IMR-90 (cell line): ENCODE measurements around the gene SH3RF1. TPM values are rescaled to one million over a fixed set of nuclear protein-coding genes. Genes with fewer than 3 reads are reported as not detected.

ENCODE experiments used
- ATAC-seq: fragments of 200-7000 bp; cut with Tn5 transposase; 2 replicates; pipeline ENCODE4 v1.9.1; 2020; ENCODE audit warnings: low read depth, mild to moderate bottlenecking, moderate library complexity
- BruUV-seq: library from RNA; stranded (reverse); fragments of 400-500 nt; replicated peaks from 2 replicates; lab custom pipeline; 2021; lab: Mats Ljungman, UMichigan
- CTCF ChIA-PET: fragments of 300-600 bp; formaldehyde crosslinking; extraction: SDS; loops from one replicate; lab custom pipeline; 2021; ENCODE audit warnings: antibody characterized with exemption; lab: Yijun Ruan, JAX
- POLR2A ChIA-PET: fragments of 300-600 bp; sonication (Branson Sonifier 250); formaldehyde crosslinking; loops from one replicate; lab custom pipeline; 2022; ENCODE audit warnings: antibody characterized with exemption; ENCODE audit not compliant: unreplicated experiment; lab: Charles Lee
- DNase-seq: peaks from one replicate; pipeline ENCODE4 v3.0.0; 2013
- H2AFZ ChIP-seq: replicated peaks from 2 replicates; pipeline ENCODE3; 2013; ENCODE audit warnings: low read length, mild to moderate bottlenecking; ENCODE audit not compliant: poor library complexity
- H2AK5ac ChIP-seq: 2 replicates; pipeline ENCODE4 v1.6.1; 2013; ENCODE audit warnings: low read depth, low read length, inconsistent platforms
- H2AK9ac ChIP-seq: replicated peaks from 2 replicates; pipeline ENCODE3; 2013; ENCODE audit warnings: mild to moderate bottlenecking, low read depth, low read length, moderate library complexity; ENCODE audit not compliant: poor library complexity
- H2BK120ac ChIP-seq: 2 replicates; pipeline ENCODE4 v1.6.1; 2013; ENCODE audit warnings: low read depth, low read length, inconsistent platforms
- H2BK15ac ChIP-seq: 3 replicates; pipeline ENCODE4 v1.6.1; 2013; ENCODE audit warnings: low read depth, low read length, inconsistent platforms
- H2BK20ac ChIP-seq: 2 replicates; pipeline ENCODE4 v1.6.1; 2013; ENCODE audit warnings: low read depth, mild to moderate bottlenecking, inconsistent platforms, low read length, moderate library complexity
- H2BK5ac ChIP-seq: 2 replicates; pipeline ENCODE4 v1.6.1; 2013; ENCODE audit warnings: mild to moderate bottlenecking, low read depth, low read length, inconsistent platforms; ENCODE audit not compliant: poor library complexity, severe bottlenecking
- H3K14ac ChIP-seq: replicated peaks from 2 replicates; pipeline ENCODE4 v1.6.1; 2013; ENCODE audit warnings: low read depth, low read length, inconsistent platforms
- H3K18ac ChIP-seq: 2 replicates; pipeline ENCODE4 v1.6.1; 2013; ENCODE audit warnings: low read depth, low read length, control low read depth
- H3K23ac ChIP-seq: 2 replicates; pipeline ENCODE4 v1.6.1; 2013; ENCODE audit warnings: low read depth, low read length, inconsistent platforms
- H3K27ac ChIP-seq: 2 replicates; pipeline ENCODE4 v1.5.1; 2013; ENCODE audit warnings: mild to moderate bottlenecking, control low read depth, low read length; ENCODE audit not compliant: insufficient read depth
- H3K27me3 ChIP-seq: 2 replicates; pipeline ENCODE4 v1.6.1; 2013; ENCODE audit warnings: low read length; ENCODE audit not compliant: control insufficient read depth, insufficient read depth
- H3K36me3 ChIP-seq: 2 replicates; pipeline ENCODE4 v1.6.1; 2013; ENCODE audit warnings: low read length, mixed read lengths; ENCODE audit not compliant: control insufficient read depth, insufficient read depth
- H3K4ac ChIP-seq: 2 replicates; pipeline ENCODE4 v1.6.1; 2013; ENCODE audit warnings: low read depth, low read length, inconsistent platforms
- H3K4me1 ChIP-seq: 2 replicates; pipeline ENCODE4 v1.6.1; 2013; ENCODE audit warnings: low read length, mixed read lengths; ENCODE audit not compliant: control insufficient read depth, insufficient read depth
- H3K4me2 ChIP-seq: 2 replicates; pipeline ENCODE4 v1.6.1; 2013; ENCODE audit warnings: low read depth, mild to moderate bottlenecking, control low read depth, low read length, moderate library complexity
- H3K4me3 ChIP-seq: 2 replicates; pipeline ENCODE4 v1.5.1; 2013; ENCODE audit warnings: low read depth, mild to moderate bottlenecking, control low read depth, low read length, moderate library complexity; ENCODE audit not compliant: insufficient read depth
- H3K56ac ChIP-seq: 2 replicates; pipeline ENCODE4 v1.6.1; 2013; ENCODE audit warnings: low read length, inconsistent platforms; ENCODE audit not compliant: insufficient read depth; ENCODE audit errors: extremely low read depth
- H3K79me1 ChIP-seq, 2 experiments: 2 replicates each; pipeline ENCODE4 v1.6.1; 2013; ENCODE audit warnings: low read length in 2 of 2, inconsistent platforms in 1 of 2, low read depth in 1 of 2
- H3K9ac ChIP-seq: 2 replicates; pipeline ENCODE4 v1.6.1; 2013; ENCODE audit warnings: low read depth, low read length, control low read depth
- H3K9me1 ChIP-seq: 2 replicates; pipeline ENCODE4 v1.6.1; 2013; ENCODE audit warnings: low read length, inconsistent platforms; ENCODE audit not compliant: insufficient read depth
- H3K9me3 ChIP-seq: 2 replicates; pipeline ENCODE4 v1.6.1; 2013; ENCODE audit warnings: low read length; ENCODE audit not compliant: control insufficient read depth, insufficient read depth
- H4K20me1 ChIP-seq: 2 replicates; pipeline ENCODE4 v1.6.1; 2013; ENCODE audit warnings: low read length, inconsistent platforms; ENCODE audit not compliant: insufficient read depth
- H4K5ac ChIP-seq: 2 replicates; pipeline ENCODE4 v1.6.1; 2013; ENCODE audit warnings: mild to moderate bottlenecking, low read depth, low read length, control low read depth
- H4K8ac ChIP-seq, 2 experiments: 2 replicates each; pipeline ENCODE4 v1.6.1; 2013; ENCODE audit warnings: low read depth in 2 of 2, low read length in 2 of 2, control low read depth in 1 of 2, inconsistent platforms in 1 of 2
- H4K91ac ChIP-seq: 2 replicates; pipeline ENCODE4 v1.6.1; 2013; ENCODE audit warnings: low read depth, low read length, inconsistent platforms; ENCODE audit not compliant: insufficient read depth
- CEBPB ChIP-seq: IDR thresholded peaks from 2 replicates; pipeline ENCODE4 v1.6.1; 2012; ENCODE audit warnings: low read depth, low read length, improper control_type of control experiment
- MAZ ChIP-seq: IDR thresholded peaks from 2 replicates; pipeline ENCODE4 v1.6.1; 2012; ENCODE audit warnings: low read depth, mild to moderate bottlenecking, low read length, improper control_type of control experiment, moderate library complexity, borderline replicate concordance
- MXI1 ChIP-seq: IDR thresholded peaks from 2 replicates; pipeline ENCODE4 v1.6.1; 2012; ENCODE audit warnings: low read depth, mild to moderate bottlenecking, low read length, moderate library complexity, borderline replicate concordance
- RCOR1 ChIP-seq: IDR thresholded peaks from 2 replicates; pipeline ENCODE4 v1.6.1; 2012; ENCODE audit warnings: mild to moderate bottlenecking, low read length, improper control_type of control experiment; ENCODE audit not compliant: insufficient replicate concordance
- WGBS, 2 experiments: methylation state at CpG; one replicate each; pipeline versions ENCODE4 v1.1.5 to v1.1.7; 2013; ENCODE audit warnings: missing lambda C conversion rate in 2 of 2; ENCODE audit not compliant: insufficient read length in 1 of 2; ENCODE audit errors: extremely low coverage in 2 of 2; 5-methylcytosine and 5-hydroxymethylcytosine counted together
- dilution Hi-C: fragments of 300-500 bp; cut with HindIII; formaldehyde crosslinking; loops from one replicate; pipeline ENCODE4 v1.14.3; 2018; ENCODE audit warnings: low sequenced_read_pairs; ENCODE audit not compliant: unreplicated experiment
- in situ Hi-C: fragments of 300-500 bp; cut with MboI; formaldehyde crosslinking; loops from 3 replicates; pipeline ENCODE4 v1.14.3; 2019; ENCODE audit warnings: low sequenced_read_pairs, inconsistent platforms, mixed read lengths
- intact Hi-C: fragments of 100-400 bp; cut with micrococcal nuclease; formaldehyde crosslinking; loops from 2 replicates; pipeline ENCODE4 v1.10.0; 2022
- polyA plus RNA-seq, 3 experiments: library from polyadenylated mRNA; depleted of rRNA; stranded (reverse); fragments of >200 nt; gene quantifications; 2 replicates each; pipeline ENCODE4 v1.2.3, GENCODE V29; 2012; ENCODE audit warnings: low replicate concordance in 1 of 3
- total RNA-seq: library from RNA; depleted of rRNA; stranded (reverse); fragments of >200 nt; gene quantifications from 2 replicates; pipeline ENCODE4 v1.2.3, GENCODE V29; 2012
- TF ChIP-seq, protein P1 (sequence below): fragments of 150-350 bp; IDR thresholded peaks from 2 replicates; pipeline ENCODE4 v1.6.1; 2016; ENCODE audit warnings: low read depth, mild to moderate bottlenecking, low read length, moderate library complexity, borderline replicate concordance
- TF ChIP-seq, protein P2 (sequence below): fragments of 150-350 bp; IDR thresholded peaks from 2 replicates; pipeline ENCODE4 v1.6.1; 2017; ENCODE audit warnings: mild to moderate bottlenecking, antibody characterized with exemption, low read length, low read depth

Gene SH3RF1
- total and polyA plus RNA-seq, 2 of the 4 experiments (the other 2 are of a cell fraction): 22.0 to 29.8 TPM

DNA sequence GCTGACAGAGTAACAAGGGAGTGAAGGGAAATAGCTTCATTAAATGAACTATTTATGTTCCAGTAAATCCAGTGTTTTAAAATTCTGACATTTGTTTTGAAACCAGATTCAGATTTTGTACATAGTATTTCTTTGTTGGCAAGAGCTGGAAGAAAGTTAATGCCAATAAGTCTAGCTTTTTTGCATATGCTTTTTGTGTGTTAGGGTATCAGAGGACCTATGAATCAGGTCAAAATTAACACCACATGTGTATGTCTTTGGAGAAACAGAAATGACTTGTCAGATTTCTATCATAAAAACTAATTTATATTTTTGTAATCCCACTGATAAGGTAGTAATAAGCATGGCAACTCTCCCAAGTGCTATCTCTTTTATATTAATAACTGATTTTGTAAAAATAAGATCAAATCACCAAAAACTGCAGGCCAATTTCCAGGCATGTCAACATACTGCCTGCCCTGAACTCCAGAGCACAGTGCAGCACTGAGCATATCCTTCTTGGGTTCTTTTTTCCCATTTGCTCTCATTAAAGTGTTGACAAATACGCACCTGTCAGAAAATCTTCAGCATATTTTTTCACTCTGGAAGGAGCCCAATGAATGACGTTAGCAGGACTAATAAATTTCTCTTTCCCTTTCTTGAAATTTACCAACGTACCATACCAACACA is 65.5 kb downstream of the SH3RF1 start:
- WGBS, 2 experiments: no CpG with 5 or more reads among the region's 3 CpGs
- Histone ChIP-seq H2AK9ac (no peak overlapping the region), H3K9ac (no peak overlapping the region), H3K23ac (no peak overlapping the region), H3K36me3 (0 out of 2 replicates have a peak, but pooled peaks cover 1% of the 10 kb centered on the region), H2BK120ac (no peak overlapping the region), H2BK5ac (no peak overlapping the region), H3K18ac (no peak overlapping the region), H4K8ac (no peak overlapping the region), H3K79me1 (peaks cover 30 to 80% of the 10 kb centered on the region in 2 experiments), H4K20me1 (peaks cover 45% of the 10 kb centered on the region), H3K4ac (no peak overlapping the region), H3K56ac (no peak overlapping the region), H3K14ac (no peak overlapping the region), H2AK5ac (no peak overlapping the region), H4K5ac (no peak overlapping the region), H3K9me1 (peaks cover 20% of the 10 kb centered on the region), H4K91ac (no peak overlapping the region), H2BK20ac (no peak overlapping the region), H2AFZ (no peak overlapping the region), H3K9me3 (no peaks in the 10 kb centered on the region), H2BK15ac (no peak overlapping the region), H3K27me3 (no peaks in the 10 kb centered on the region), H3K4me3 (no peak overlapping the region), H3K27ac (no peak overlapping the region; the same call in 1 of the 2 replicates), H3K4me2 (peak overlapping the region; percentile 36; the same call in 1 of the 2 replicates), H3K4me1 (peaks cover 19% of the 10 kb centered on the region)
- ChIA-PET POLR2A (no interaction called here), CTCF (interaction anchor here (0.7 kb wide), 1 partner anchor 263 kb away, joined by 3 read pairs; no protein-coding TSS in a partner anchor)
- TF ChIP-seq MAZ: no peak
- TF ChIP-seq, protein P1, sequence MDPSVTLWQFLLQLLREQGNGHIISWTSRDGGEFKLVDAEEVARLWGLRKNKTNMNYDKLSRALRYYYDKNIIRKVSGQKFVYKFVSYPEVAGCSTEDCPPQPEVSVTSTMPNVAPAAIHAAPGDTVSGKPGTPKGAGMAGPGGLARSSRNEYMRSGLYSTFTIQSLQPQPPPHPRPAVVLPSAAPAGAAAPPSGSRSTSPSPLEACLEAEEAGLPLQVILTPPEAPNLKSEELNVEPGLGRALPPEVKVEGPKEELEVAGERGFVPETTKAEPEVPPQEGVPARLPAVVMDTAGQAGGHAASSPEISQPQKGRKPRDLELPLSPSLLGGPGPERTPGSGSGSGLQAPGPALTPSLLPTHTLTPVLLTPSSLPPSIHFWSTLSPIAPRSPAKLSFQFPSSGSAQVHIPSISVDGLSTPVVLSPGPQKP: no peak
- no peak for TF ChIP-seq RCOR1
- TF ChIP-seq, protein P2, sequence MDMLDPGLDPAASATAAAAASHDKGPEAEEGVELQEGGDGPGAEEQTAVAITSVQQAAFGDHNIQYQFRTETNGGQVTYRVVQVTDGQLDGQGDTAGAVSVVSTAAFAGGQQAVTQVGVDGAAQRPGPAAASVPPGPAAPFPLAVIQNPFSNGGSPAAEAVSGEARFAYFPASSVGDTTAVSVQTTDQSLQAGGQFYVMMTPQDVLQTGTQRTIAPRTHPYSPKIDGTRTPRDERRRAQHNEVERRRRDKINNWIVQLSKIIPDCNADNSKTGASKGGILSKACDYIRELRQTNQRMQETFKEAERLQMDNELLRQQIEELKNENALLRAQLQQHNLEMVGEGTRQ: no peak
- TF ChIP-seq MXI1: no peak
- TF ChIP-seq CEBPB: no peak
- in situ Hi-C loops (no loop called here), intact Hi-C loops (no loop called here), dilution Hi-C loops (no loop called here)
- DNase-seq: no peak
- BruUV-seq: no TSS peak
- ATAC-seq: peak; percentile 9; the same call in 1 of the 2 replicates
